Ectodermal cell (in vitro differentiated cells): Measurements from ENCODE around the gene FAM20C.

Experiments
- H3K27ac ChIP-seq: 2 replicates; pipeline ENCODE4 v1.7.0; 2013; ENCODE audit warnings: mild to moderate bottlenecking, low read depth, low read length; ENCODE audit not compliant: insufficient read depth, poor library complexity, severe bottlenecking
- H3K27me3 ChIP-seq: 2 replicates; pipeline ENCODE4 v1.7.0; 2013; ENCODE audit warnings: mild to moderate bottlenecking, low read length; ENCODE audit not compliant: insufficient read depth, control insufficient read depth, poor library complexity, severe bottlenecking
- H3K36me3 ChIP-seq: one replicate; pipeline ENCODE4 v1.7.0; 2013; ENCODE audit warnings: low read length; ENCODE audit not compliant: control insufficient read depth, insufficient read depth
- H3K4me1 ChIP-seq: one replicate; pipeline ENCODE4 v1.7.0; 2013; ENCODE audit warnings: low read length; ENCODE audit not compliant: control insufficient read depth, insufficient read depth
- H3K4me3 ChIP-seq: 2 replicates; pipeline ENCODE4 v1.7.0; 2013; ENCODE audit warnings: low read depth, low read length, control low read depth; ENCODE audit not compliant: insufficient read depth
- H3K9me3 ChIP-seq: 2 replicates; pipeline ENCODE4 v1.7.0; 2013; ENCODE audit warnings: mild to moderate bottlenecking, low read length, moderate library complexity; ENCODE audit not compliant: control insufficient read depth
- WGBS, 2 experiments: methylation state at CpG; one replicate each; pipeline ENCODE4 v1.1.7; 2013; ENCODE audit warnings: missing lambda C conversion rate in 2 of 2; 5-methylcytosine and 5-hydroxymethylcytosine counted together

Gene FAM20C

GRCh38 chr7:284762-285722 is 92.7 kb downstream of the FAM20C start:
- Histone ChIP-seq H3K36me3 (no peaks in the 10 kb centered on the region), H3K9me3 (no peaks in the 10 kb centered on the region), H3K27ac (no peak overlapping the region), H3K4me1 (no peaks in the 10 kb centered on the region), H3K4me3 (no peak overlapping the region), H3K27me3 (peaks cover 21% of the 10 kb centered on the region)
- WGBS, 2 experiments, result 88 to 89% methylated on average over 37 of the region's 37 CpGs

- no peaks in the 10 kb centered on the region for H3K9me3 ChIP-seq
- H3K4me3 ChIP-seq, result no peak overlapping the region
- H3K4me1 ChIP-seq, result no peaks in the 10 kb centered on the region
- H3K36me3 ChIP-seq, result no peaks in the 10 kb centered on the region
- no peak overlapping the region for H3K27ac ChIP-seq
- peaks cover 28% of the 10 kb centered on the region for H3K27me3 ChIP-seq
- WGBS, 2 experiments, result 84 to 86% methylated on average over 16 of the region's 16 CpGs
Measured at GRCh38 chr7:285731-286130, 93.4 kb downstream of the FAM20C start.

- H3K4me3 ChIP-seq, result no peak overlapping the region
- no peaks in the 10 kb centered on the region for H3K4me1 ChIP-seq
- H3K36me3 ChIP-seq, result no peaks in the 10 kb centered on the region
- H3K27ac ChIP-seq, result no peak overlapping the region
- no peaks in the 10 kb centered on the region for H3K9me3 ChIP-seq
- peaks cover 33% of the 10 kb centered on the region for H3K27me3 ChIP-seq
- WGBS, 2 experiments, result 93% methylated on average over 18 of the region's 18 CpGs
Measured at GRCh38 chr7:286266-286665, 93.9 kb downstream of the FAM20C start.

- Histone ChIP-seq H3K27me3 (peaks cover 54% of the 10 kb centered on the region), H3K4me3 (no peak overlapping the region), H3K4me1 (no peaks in the 10 kb centered on the region), H3K27ac (no peak overlapping the region), H3K9me3 (no peaks in the 10 kb centered on the region), H3K36me3 (no peaks in the 10 kb centered on the region)
- 84 to 89% methylated on average over 14 of the region's 14 CpGs for whole genome bisulfite sequencing, 2 experiments
Measured at GRCh38 chr7:288671-289101, 96.3 kb downstream of the FAM20C start.

GRCh38 chr7:289209-289755 is 96.9 kb downstream of the FAM20C start:
- no peaks in the 10 kb centered on the region for H3K9me3 ChIP-seq
- WGBS, 2 experiments, result 79 to 80% methylated on average over 46 of the region's 46 CpGs
- H3K4me3 ChIP-seq, result no peak overlapping the region
- no peak overlapping the region for H3K27ac ChIP-seq
- peaks cover 54% of the 10 kb centered on the region for H3K27me3 ChIP-seq
- no peaks in the 10 kb centered on the region for H3K36me3 ChIP-seq
- no peaks in the 10 kb centered on the region for H3K4me1 ChIP-seq

GRCh38 chr7:289756-290553 is 97.6 kb downstream of the FAM20C start, which contains the start of gene FOXL3:
TSS of gene FOXL3 (plus strand) at chr7:290170. CDS start at chr7:290170, 0 bp downstream.
- 75 to 78% methylated on average over 79 of the region's 79 CpGs for WGBS, 2 experiments
- Histone ChIP-seq H3K27ac (no peak within 1 kb of the TSS), H3K36me3 (no peaks in the 10 kb centered on the region), H3K9me3 (no peaks in the 10 kb centered on the region), H3K4me1 (no peaks in the 10 kb centered on the region), H3K4me3 (no peak within 1 kb of the TSS), H3K27me3 (peaks cover 54% of the 10 kb centered on the region)

- H3K9me3 ChIP-seq, result no peaks in the 10 kb centered on the region
- WGBS, 2 experiments, result 72 to 75% methylated on average over 102 of the region's 102 CpGs
- peaks cover 54% of the 10 kb centered on the region for H3K27me3 ChIP-seq
- no peaks in the 10 kb centered on the region for H3K4me1 ChIP-seq
- no peak overlapping the region for H3K27ac ChIP-seq
- no peaks in the 10 kb centered on the region for H3K36me3 ChIP-seq
- no peak overlapping the region for H3K4me3 ChIP-seq
Measured at GRCh38 chr7:290554-291372, 98.4 kb downstream of the FAM20C start.

GRCh38 chr7:291373-292092 is 99.2 kb downstream of the FAM20C start:
- Histone ChIP-seq H3K9me3 (no peaks in the 10 kb centered on the region), H3K4me1 (no peaks in the 10 kb centered on the region), H3K36me3 (no peaks in the 10 kb centered on the region), H3K27ac (no peak overlapping the region), H3K27me3 (peaks cover 54% of the 10 kb centered on the region), H3K4me3 (no peak overlapping the region)
- WGBS, 2 experiments, result 87 to 91% methylated on average over 21 of the region's 21 CpGs

- Histone ChIP-seq H3K9me3 (no peaks in the 10 kb centered on the region), H3K4me1 (no peaks in the 10 kb centered on the region), H3K4me3 (no peak overlapping the region), H3K36me3 (no peaks in the 10 kb centered on the region), H3K27ac (no peak overlapping the region), H3K27me3 (peaks cover 54% of the 10 kb centered on the region)
- 87 to 94% methylated on average over 6 to 7 of the region's 7 CpGs for WGBS, 2 experiments
Measured at GRCh38 chr7:292226-292625, 99.9 kb downstream of the FAM20C start.
